SK-N-SH (cell line): ENCODE results near the gene IL16. TPM values are rescaled to one million over a fixed set of nuclear protein-coding genes. Genes with fewer than 3 reads are reported as not detected.

Experiments
- CTCF ChIA-PET: fragments of 300-600, 350-600 bp; formaldehyde crosslinking; extraction: SDS; loops from one replicate; lab custom pipeline; 2021; lab: Yijun Ruan, JAX
- POLR2A ChIA-PET: fragments of 350-600 bp; sonication (Branson Sonifier 250); formaldehyde crosslinking; extraction: SDS; loops from one replicate; lab custom pipeline; 2020; ENCODE audit warnings: antibody characterized with exemption, inconsistent platforms; lab: Yijun Ruan, JAX
- DNase-seq: peaks from one replicate; pipeline ENCODE4 v3.0.0; 2012
- H2AFZ ChIP-seq: fragments of 200-600 bp; sonication (generic); 2 replicates; pipeline ENCODE4 v1.8.1; 2016; ENCODE audit warnings: antibody characterized with exemption, mild to moderate bottlenecking, low read depth
- H3F3A ChIP-seq: fragments of 200-600 bp; sonication (generic); replicated peaks from 2 replicates; pipeline ENCODE3; 2016; ENCODE audit warnings: antibody characterized with exemption, mild to moderate bottlenecking; ENCODE audit not compliant: insufficient read depth
- H3K27ac ChIP-seq, 2 experiments: fragments of 200-500 bp in 1 of 2; fragments of 200-600 bp in 1 of 2; sonication (Bioruptor generic) in 1 of 2; sonication (generic), shearing (Covaris generic) in 1 of 2; 2 replicates each; pipeline versions ENCODE4 v1.5.1 to v1.6.1; 2014 to 2016; ENCODE audit warnings: low read depth in 2 of 2, inconsistent platforms in 1 of 2, low read length in 1 of 2, mild to moderate bottlenecking in 1 of 2, mixed read lengths in 1 of 2
- H3K27me3 ChIP-seq: fragments of 200-600 bp; sonication (generic), shearing (Covaris generic); 2 replicates; pipeline ENCODE4 v1.6.1; 2016; ENCODE audit warnings: mixed run types; ENCODE audit not compliant: insufficient read depth
- H3K36me3 ChIP-seq, 2 experiments: fragments of 200-500 bp in 1 of 2; fragments of 200-600 bp in 1 of 2; sonication (Bioruptor generic) in 1 of 2; sonication (generic) in 1 of 2; replicated peaks in 1 of 2; 2 replicates each; pipeline versions ENCODE3 to v1.5.1; 2014 to 2016; ENCODE audit warnings: low read length in 1 of 2, mild to moderate bottlenecking in 1 of 2; ENCODE audit not compliant: insufficient read depth in 2 of 2, control insufficient read depth in 1 of 2
- H3K4me1 ChIP-seq, 2 experiments: fragments of 200-500 bp in 1 of 2; fragments of 200-600 bp in 1 of 2; sonication (Bioruptor generic) in 1 of 2; sonication (generic), shearing (Covaris generic) in 1 of 2; 2 replicates each; pipeline versions ENCODE4 v1.5.1 to v1.6.1; 2014 to 2016; ENCODE audit warnings: low read depth in 1 of 2, low read length in 1 of 2, mixed run types in 1 of 2; ENCODE audit not compliant: insufficient read depth in 2 of 2, control insufficient read depth in 1 of 2
- H3K4me2 ChIP-seq: fragments of 200-600 bp; sonication (generic), shearing (Covaris generic); 2 replicates; pipeline ENCODE4 v1.6.1; 2017; ENCODE audit warnings: mixed run types
- H3K4me3 ChIP-seq, 2 experiments: fragments of 200-500 bp in 1 of 2; fragments of 200-600 bp in 1 of 2; sonication (Bioruptor generic) in 1 of 2; sonication (generic), shearing (Covaris generic) in 1 of 2; 2 replicates each; pipeline versions ENCODE4 v1.5.1 to v1.8.1; 2014 to 2016; ENCODE audit warnings: low read depth in 2 of 2, inconsistent platforms in 1 of 2, low read length in 1 of 2, mild to moderate bottlenecking in 1 of 2, mixed read lengths in 1 of 2, moderate library complexity in 1 of 2
- H3K79me2 ChIP-seq: fragments of 200-600 bp; sonication (generic); 2 replicates; pipeline ENCODE4 v1.8.1; 2017; ENCODE audit warnings: mild to moderate bottlenecking; ENCODE audit not compliant: insufficient read depth
- H3K9ac ChIP-seq: fragments of 200-600 bp; sonication (generic); 2 replicates; pipeline ENCODE4 v1.6.1; 2017; ENCODE audit warnings: mixed run types
- H3K9me2 ChIP-seq: fragments of 200-600 bp; sonication (generic); 2 replicates; pipeline ENCODE4 v1.6.1; 2017; ENCODE audit warnings: mixed run types
- H3K9me3 ChIP-seq: fragments of 200-600 bp; sonication (generic); 2 replicates; pipeline ENCODE4 v1.6.1; 2017; ENCODE audit warnings: mixed run types, mild to moderate bottlenecking, moderate library complexity
- H4K20me1 ChIP-seq: fragments of 200-600 bp; sonication (generic); 2 replicates; pipeline ENCODE4 v1.6.1; 2017; ENCODE audit warnings: mild to moderate bottlenecking, mixed run types; ENCODE audit not compliant: insufficient read depth
- ELF1 ChIP-seq: IDR thresholded peaks from 2 replicates; pipeline ENCODE4 v1.4.0; 2012
- FOSL2 ChIP-seq: IDR thresholded peaks from 2 replicates; pipeline ENCODE4 v1.4.0; 2012; ENCODE audit warnings: low read depth, mild to moderate bottlenecking, moderate library complexity, borderline replicate concordance
- FOXM1 ChIP-seq: IDR thresholded peaks from 2 replicates; pipeline ENCODE4 v1.4.0; 2012; ENCODE audit warnings: low read depth, mild to moderate bottlenecking
- POLR2AphosphoS5 ChIP-seq: IDR thresholded peaks from 2 replicates; pipeline ENCODE4 v1.6.1; 2012; ENCODE audit warnings: low read depth, low read length
- RAD21 ChIP-seq: IDR thresholded peaks from 2 replicates; pipeline ENCODE4 v1.6.1; 2012; ENCODE audit warnings: mild to moderate bottlenecking, low read length
- TAF1 ChIP-seq: IDR thresholded peaks from 2 replicates; pipeline ENCODE4 v1.6.1; 2012; ENCODE audit warnings: low read depth, mild to moderate bottlenecking, low read length, moderate library complexity, borderline replicate concordance
- WGBS: methylation state at CpG from one replicate; pipeline ENCODE4 v1.1.6; 2017; ENCODE audit warnings: low lambda C conversion rate; 5-methylcytosine and 5-hydroxymethylcytosine counted together
- polyA plus RNA-seq, 3 experiments: library from polyadenylated mRNA; depleted of rRNA; stranded (reverse); fragments of >200 nt; gene quantifications; 2 replicates each; pipeline ENCODE4 v1.2.3, GENCODE V29; 2012
- TF ChIP-seq, protein P1 (sequence below): IDR thresholded peaks from 2 replicates; pipeline ENCODE4 v1.6.1; 2012; ENCODE audit warnings: mild to moderate bottlenecking, low read depth, low read length, moderate library complexity
- TF ChIP-seq, protein P2 (sequence below): IDR thresholded peaks from 2 replicates; pipeline ENCODE4 v1.4.0; 2012; ENCODE audit warnings: low read depth

IL16 gene
- polyA plus RNA-seq, 1 of the 3 experiments (the other 2 are of a cell fraction) = not detected

DNA sequence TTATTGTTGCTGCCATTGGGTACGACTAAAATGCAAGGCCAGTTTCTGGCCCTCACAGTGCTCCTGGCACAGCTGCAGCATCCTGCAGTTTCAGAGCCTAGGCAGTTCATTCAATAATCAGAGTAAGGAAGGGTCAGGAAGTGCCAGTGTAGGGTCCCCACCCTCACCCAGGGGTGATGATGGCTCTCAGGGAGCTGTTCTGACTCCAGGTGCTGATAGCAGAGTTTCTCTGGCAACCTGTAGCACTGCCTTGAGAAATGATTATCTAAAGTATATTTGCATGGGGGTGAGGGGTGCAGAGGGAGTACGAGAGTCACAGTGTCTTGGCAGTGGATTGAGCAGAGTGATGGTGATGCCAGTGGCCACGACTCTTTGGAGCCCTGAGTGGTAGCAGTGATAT is 15.5 kb upstream of the IL16 start:
- no peaks in the 10 kb centered on the region for H3K4me1 ChIP-seq
- H3K9ac ChIP-seq = no peak overlapping the region
- H3F3A ChIP-seq = no peaks in the 10 kb centered on the region
- H3K4me3 ChIP-seq = no peak overlapping the region
- no peak for DNase-seq
- no peak overlapping the region for H3K27ac ChIP-seq
- no peak overlapping the region for H2AFZ ChIP-seq
- H4K20me1 ChIP-seq = no peaks in the 10 kb centered on the region
- no peak overlapping the region for H3K4me2 ChIP-seq
- no peaks in the 10 kb centered on the region for H3K9me2 ChIP-seq
- H3K27me3 ChIP-seq = no peaks in the 10 kb centered on the region
- no peaks in the 10 kb centered on the region for H3K9me3 ChIP-seq
- ChIA-PET CTCF (no interaction called here), POLR2A (no interaction called here)
- H3K36me3 ChIP-seq = no peaks in the 10 kb centered on the region
- TF ChIP-seq ELF1 = no peak
- TF ChIP-seq, protein P1, sequence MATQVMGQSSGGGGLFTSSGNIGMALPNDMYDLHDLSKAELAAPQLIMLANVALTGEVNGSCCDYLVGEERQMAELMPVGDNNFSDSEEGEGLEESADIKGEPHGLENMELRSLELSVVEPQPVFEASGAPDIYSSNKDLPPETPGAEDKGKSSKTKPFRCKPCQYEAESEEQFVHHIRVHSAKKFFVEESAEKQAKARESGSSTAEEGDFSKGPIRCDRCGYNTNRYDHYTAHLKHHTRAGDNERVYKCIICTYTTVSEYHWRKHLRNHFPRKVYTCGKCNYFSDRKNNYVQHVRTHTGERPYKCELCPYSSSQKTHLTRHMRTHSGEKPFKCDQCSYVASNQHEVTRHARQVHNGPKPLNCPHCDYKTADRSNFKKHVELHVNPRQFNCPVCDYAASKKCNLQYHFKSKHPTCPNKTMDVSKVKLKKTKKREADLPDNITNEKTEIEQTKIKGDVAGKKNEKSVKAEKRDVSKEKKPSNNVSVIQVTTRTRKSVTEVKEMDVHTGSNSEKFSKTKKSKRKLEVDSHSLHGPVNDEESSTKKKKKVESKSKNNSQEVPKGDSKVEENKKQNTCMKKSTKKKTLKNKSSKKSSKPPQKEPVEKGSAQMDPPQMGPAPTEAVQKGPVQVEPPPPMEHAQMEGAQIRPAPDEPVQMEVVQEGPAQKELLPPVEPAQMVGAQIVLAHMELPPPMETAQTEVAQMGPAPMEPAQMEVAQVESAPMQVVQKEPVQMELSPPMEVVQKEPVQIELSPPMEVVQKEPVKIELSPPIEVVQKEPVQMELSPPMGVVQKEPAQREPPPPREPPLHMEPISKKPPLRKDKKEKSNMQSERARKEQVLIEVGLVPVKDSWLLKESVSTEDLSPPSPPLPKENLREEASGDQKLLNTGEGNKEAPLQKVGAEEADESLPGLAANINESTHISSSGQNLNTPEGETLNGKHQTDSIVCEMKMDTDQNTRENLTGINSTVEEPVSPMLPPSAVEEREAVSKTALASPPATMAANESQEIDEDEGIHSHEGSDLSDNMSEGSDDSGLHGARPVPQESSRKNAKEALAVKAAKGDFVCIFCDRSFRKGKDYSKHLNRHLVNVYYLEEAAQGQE = peak; percentile 52; the same call in 1 of the 2 replicates
- WGBS = 26% methylated on average over 3 of the region's 3 CpGs
- no peaks in the 10 kb centered on the region for H3K79me2 ChIP-seq

GRCh38 chr15:81182031-81182755 is 14.5 kb upstream of the IL16 start:
- Histone ChIP-seq H3K4me3 (no peak overlapping the region), H3K27me3 (no peaks in the 10 kb centered on the region), H3K4me2 (no peak overlapping the region), H3K36me3 (no peaks in the 10 kb centered on the region), H3K9ac (no peak overlapping the region), H3K9me2 (no peaks in the 10 kb centered on the region), H4K20me1 (no peaks in the 10 kb centered on the region), H3F3A (no peaks in the 10 kb centered on the region), H2AFZ (no peak overlapping the region), H3K27ac (no peak overlapping the region), H3K79me2 (no peaks in the 10 kb centered on the region), H3K4me1 (no peaks in the 10 kb centered on the region), H3K9me3 (no peaks in the 10 kb centered on the region)
- POLR2A ChIA-PET = no interaction called here
- CTCF ChIA-PET = no interaction called here
- no peak for TF ChIP-seq TAF1
- TF ChIP-seq RAD21 = no peak
- TF ChIP-seq FOXM1 = no peak
- no peak for TF ChIP-seq POLR2AphosphoS5
- TF ChIP-seq FOSL2 = no peak
- TF ChIP-seq ELF1 = no peak
- TF ChIP-seq, protein P2, sequence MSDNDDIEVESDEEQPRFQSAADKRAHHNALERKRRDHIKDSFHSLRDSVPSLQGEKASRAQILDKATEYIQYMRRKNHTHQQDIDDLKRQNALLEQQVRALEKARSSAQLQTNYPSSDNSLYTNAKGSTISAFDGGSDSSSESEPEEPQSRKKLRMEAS = no peak
- WGBS = 39% methylated on average over 13 of the region's 13 CpGs
- no peak for DNase-seq
